ENCODE measurements around the gene TOR1AIP2. TPM values are rescaled to one million over a fixed set of nuclear protein-coding genes. Genes with fewer than 3 reads are reported as not detected.
"Not testable (repeated sequence)": the region's sequence is repeated elsewhere in the genome, so short reads cannot be mapped to it uniquely, and the experiment has no call there.

TOR1AIP2 gene
- total RNA-seq, 1 donor from 2014 or later = 48.8 TPM

- DNase-seq (ENCODE audit: missing footprints) (peak; percentile 56), ATAC-seq (no peak)
- intact Hi-C loops (cut with DNase I) = no loop called here
These were observed 63.7 kb downstream of the TOR1AIP2 start for GRCh38 chr1:179813626-179814545.

DNA sequence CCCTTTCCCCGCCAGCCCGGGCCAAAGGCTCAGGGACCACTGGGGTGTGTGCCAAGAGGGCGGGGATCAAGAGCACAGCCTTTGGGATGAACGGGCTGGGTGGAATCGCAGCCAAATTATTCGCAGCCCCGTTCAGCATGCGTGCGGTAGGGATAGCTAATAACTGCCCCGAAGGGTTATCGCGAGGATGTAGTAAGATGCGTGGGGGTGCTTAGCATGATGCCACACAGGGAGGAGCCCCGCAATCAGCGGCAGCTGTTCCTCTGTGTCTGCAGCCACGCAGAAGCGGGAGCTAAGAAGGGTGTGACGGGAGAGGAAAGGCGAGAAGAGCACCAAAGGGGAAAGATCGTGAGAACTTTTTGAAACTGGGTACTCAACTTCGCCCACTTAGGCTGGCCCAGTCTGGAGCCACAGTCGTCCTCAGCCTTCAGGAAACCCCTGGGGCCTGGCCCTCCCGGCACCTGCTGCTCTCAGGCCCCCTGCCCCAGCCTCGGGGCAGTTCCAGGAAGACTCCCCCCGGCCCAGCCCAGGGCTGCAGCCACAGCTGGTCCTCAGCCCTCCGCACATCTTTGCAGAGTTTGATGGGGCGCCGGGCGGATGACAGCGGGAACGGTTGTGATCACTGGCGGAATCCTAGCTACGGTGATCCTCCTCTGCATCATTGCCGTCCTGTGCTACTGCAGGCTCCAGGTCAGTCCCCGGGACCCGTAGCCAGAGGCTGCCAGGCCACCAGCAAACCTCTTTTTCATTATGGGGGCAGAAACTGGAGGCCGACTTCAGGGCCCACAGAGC, 64.9 kb downstream of the TOR1AIP2 start:
- no peak for DNase-seq (ENCODE audit: missing footprints)
- no peak for ATAC-seq
- intact Hi-C loops (cut with DNase I) = no loop called here

DNA sequence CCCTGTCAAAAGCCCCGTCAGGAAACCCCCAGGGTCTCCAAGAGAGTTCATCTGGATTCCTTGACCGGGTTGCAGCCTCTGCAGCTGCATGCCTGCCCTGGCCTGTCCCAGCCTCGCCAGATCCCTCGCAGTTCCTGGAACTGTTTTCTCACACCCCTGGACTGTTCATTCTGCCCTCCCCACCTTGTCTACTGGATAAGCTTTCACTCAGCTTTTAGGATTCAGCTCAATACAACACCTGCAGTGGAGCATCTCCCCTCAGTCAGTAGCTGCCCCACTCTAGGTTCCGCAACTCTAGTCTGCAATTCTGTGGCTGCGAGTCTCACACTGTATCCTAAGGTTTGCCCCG, 67.3 kb downstream of the TOR1AIP2 start:
- intact Hi-C loops (cut with DNase I) = loop anchor here (1.0 kb wide), 1 partner anchor 104 kb away; no protein-coding TSS in a partner anchor
- ATAC-seq = no peak

GRCh38 chr1:179809506-179810366, 67.9 kb downstream of the TOR1AIP2 start:
- ATAC-seq = peak; percentile 57
- DNase-seq (ENCODE audit: missing footprints) = no peak
- intact Hi-C loops (cut with DNase I) = loop anchor here (1.0 kb wide), 1 partner anchor 103 kb away; no protein-coding TSS in a partner anchor

More for the DNA sequence above, 67.3 kb downstream of the TOR1AIP2 start:
- DNase-seq (ENCODE audit: missing footprints) = no peak

DNA sequence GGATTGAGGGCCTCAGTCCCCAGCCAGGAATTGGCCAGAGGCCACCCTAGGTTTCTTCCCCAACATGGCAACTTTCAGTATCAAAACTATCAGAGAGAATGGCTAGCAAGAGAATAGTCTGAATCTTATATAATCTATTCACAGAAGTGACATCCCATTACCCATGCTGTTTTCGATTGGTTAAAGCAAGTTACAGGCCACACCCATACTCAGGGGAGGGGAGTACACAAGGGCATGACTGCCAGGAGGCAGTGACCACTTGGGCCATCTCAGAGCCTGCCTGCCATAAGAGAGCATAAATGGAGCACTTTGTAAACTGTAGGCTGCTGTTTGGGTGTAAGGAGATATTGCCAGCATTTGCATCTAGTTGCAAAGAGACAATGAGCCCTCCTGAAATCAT, 69.1 kb downstream of the TOR1AIP2 start:
- no peak for ATAC-seq
- no peak for DNase-seq (ENCODE audit: missing footprints)
- intact Hi-C loops (cut with DNase I) = no loop called here

DNA sequence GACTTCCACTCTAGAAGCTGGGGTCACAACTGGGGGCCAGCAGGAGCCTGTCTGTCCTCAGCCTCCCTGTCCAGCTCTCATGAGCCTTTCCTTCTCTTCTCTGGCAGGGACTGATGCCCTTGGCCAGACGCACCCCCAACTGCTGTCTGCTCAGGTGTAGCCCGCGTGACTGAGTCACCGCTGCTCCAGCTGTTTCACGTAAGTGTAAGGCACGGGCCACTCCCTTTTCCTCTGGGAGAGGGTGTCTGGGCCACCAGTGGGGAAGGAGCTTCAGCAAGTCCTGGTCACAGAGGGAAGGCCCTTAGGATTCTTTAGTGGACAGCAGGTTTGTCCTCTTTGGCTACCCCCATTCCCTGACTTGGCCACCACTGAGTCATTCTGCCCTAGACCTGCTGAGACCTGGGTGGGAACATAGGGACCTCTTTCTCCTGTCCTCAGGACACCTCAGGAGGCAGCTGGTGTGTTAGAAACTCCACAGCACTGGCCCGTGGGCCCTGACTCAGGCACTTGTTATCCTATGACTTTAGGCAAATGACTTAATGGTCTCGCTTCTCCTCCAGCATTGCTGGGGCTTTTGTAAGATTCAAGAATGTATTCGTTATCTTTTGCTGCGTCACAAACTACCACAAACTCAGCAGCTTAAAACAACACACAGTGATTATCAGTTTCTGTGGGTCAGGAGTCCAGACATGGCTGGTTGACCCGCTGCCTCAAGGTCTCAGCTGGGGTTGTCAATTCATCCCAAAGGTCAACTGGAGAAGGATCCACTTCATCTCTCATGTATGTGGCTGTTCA, 69.7 kb downstream of the TOR1AIP2 start:
- intact Hi-C loops (cut with DNase I) = no loop called here
- DNase-seq (ENCODE audit: missing footprints) (no peak), ATAC-seq (no peak)

DNA sequence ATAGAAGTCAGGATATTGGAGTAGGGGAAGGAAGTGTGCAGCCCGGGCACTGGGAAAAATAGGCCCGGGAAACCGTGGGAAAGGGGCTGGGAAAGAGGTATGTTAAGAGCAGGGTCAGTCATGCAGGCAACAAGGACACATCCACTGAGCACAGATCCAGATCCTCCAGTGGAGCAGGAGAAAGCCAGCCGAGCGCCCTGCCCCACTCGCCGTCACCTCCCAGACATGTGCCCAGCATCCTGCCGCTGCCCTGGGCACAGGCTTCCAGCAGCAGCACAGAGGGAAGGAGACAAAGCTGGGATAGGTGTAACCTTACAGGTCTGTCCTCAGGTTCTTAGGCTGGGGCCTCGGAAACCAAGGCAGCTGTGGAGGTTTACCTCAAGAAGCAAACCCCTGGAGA, 70.3 kb downstream of the TOR1AIP2 start:
- no peak for DNase-seq (ENCODE audit: missing footprints)
- intact Hi-C loops (cut with DNase I) = no loop called here

DNA sequence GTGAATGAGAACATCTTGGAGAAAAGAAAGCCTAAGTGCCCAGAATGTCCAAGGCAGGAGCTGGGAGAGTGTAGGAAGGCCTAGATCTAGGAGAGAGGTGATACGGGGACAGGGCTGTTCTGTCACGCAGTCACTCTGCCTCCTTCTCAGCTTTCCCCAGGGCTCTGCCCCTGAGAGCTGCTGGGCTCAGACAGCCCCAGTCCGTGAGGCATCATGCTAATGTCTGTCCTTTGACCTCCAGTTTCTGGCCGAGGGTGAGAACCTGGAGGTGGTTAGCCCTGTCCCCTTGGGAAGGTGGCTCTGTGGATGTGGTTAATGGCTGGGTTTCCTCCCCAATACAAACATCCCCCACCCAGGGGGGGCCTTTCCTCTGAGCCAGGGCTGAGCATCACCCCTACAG, 71.3 kb downstream of the TOR1AIP2 start:
- ATAC-seq (no peak), DNase-seq (ENCODE audit: missing footprints) (no peak)
- intact Hi-C loops (cut with DNase I) = no loop called here

More for the DNA sequence above, 70.3 kb downstream of the TOR1AIP2 start:
- ATAC-seq = no peak

- DNase-seq (ENCODE audit: missing footprints) (no peak), ATAC-seq (no peak)
- intact Hi-C loops (cut with DNase I) = no loop called here
These were observed 72.1 kb downstream of the TOR1AIP2 start for GRCh38 chr1:179805291-179806195.

DNA sequence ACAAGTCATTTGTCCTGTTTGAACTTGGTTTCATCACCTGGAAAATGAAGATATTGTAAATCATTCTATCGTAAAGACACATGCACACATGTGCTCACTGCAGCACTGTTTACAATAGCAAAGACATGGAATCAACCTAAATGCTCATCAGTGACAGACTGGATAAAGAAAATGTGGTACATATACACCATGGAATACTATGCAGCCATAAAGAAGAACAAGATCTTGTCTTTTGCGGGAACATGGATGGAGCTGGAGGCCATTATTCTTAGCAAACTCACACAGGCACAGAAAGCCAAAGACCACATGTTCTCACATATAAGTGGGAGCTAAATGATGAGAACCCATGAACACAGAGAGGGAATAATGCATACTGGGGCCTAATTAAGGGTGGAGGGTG, 73.2 kb downstream of the TOR1AIP2 start:
- ATAC-seq; DNase-seq (ENCODE audit: missing footprints); intact Hi-C loops (cut with DNase I): not testable (repeated sequence)

- intact Hi-C loops (cut with DNase I) = no loop called here
- DNase-seq (ENCODE audit: missing footprints) (no peak), ATAC-seq (no peak)
These were observed 73.7 kb downstream of the TOR1AIP2 start for GRCh38 chr1:179803918-179804317.

- DNase-seq (ENCODE audit: missing footprints) (no peak), ATAC-seq (no peak)
- intact Hi-C loops (cut with DNase I) = no loop called here
These were observed 74.5 kb downstream of the TOR1AIP2 start for GRCh38 chr1:179803104-179803503.

- DNase-seq (ENCODE audit: missing footprints) (no peak), ATAC-seq (no peak)
- intact Hi-C loops (cut with DNase I) = no loop called here
These were observed 77.1 kb downstream of the TOR1AIP2 start for GRCh38 chr1:179800481-179800880.

- intact Hi-C loops (cut with DNase I) = no loop called here
- no peak for DNase-seq (ENCODE audit: missing footprints)
- ATAC-seq = peak; percentile 33
These were observed 78.6 kb downstream of the TOR1AIP2 start for GRCh38 chr1:179798864-179799516.

GRCh38 chr1:179798213-179798863, 79.3 kb downstream of the TOR1AIP2 start:
- DNase-seq (ENCODE audit: missing footprints) (no peak), ATAC-seq (peak; percentile 62)
- intact Hi-C loops (cut with DNase I) = no loop called here

- intact Hi-C loops (cut with DNase I) = no loop called here
- DNase-seq (ENCODE audit: missing footprints) (no peak), ATAC-seq (peak; percentile 75)
These were observed 82.9 kb downstream of the TOR1AIP2 start for GRCh38 chr1:179794669-179795068.

Measured in Right ventricle myocardium inferior (tissue), 1 donor.